Activated naive CD4-positive, alpha-beta T cell treated with Interleukin-2 at 50 U/mL for 16 hours (primary cell): ENCODE results near the gene EVA1C.
"Not testable (repeated sequence)": the region's sequence is repeated elsewhere in the genome, so short reads cannot be mapped to it uniquely, and the experiment has no call there.

ENCODE experiments used
- DNase-seq: peaks from one replicate; pipeline ENCODE4 v3.0.0-alpha.2; 2020

The EVA1C gene

GRCh38 chr21:32467291-32467690 lies 54.8 kb downstream of the EVA1C start:
- DNase-seq: no peak

GRCh38 chr21:32468681-32469111 lies 56.2 kb downstream of the EVA1C start:
- DNase-seq: no peak

GRCh38 chr21:32469628-32470027 lies 57.1 kb downstream of the EVA1C start:
- DNase-seq: no peak

- no peak for DNase-seq
Measured at GRCh38 chr21:32470206-32470605, 57.7 kb downstream of the EVA1C start.

- DNase-seq: no peak
Measured at GRCh38 chr21:32472890-32473765, 60.6 kb downstream of the EVA1C start.

- no peak for DNase-seq
Measured at GRCh38 chr21:32474179-32475059, 61.9 kb downstream of the EVA1C start.

- no peak for DNase-seq
Measured at GRCh38 chr21:32475162-32475812, 62.8 kb downstream of the EVA1C start.

GRCh38 chr21:32476661-32477423 lies 64.3 kb downstream of the EVA1C start:
- DNase-seq: no peak

GRCh38 chr21:32477424-32477745 lies 64.9 kb downstream of the EVA1C start:
- no peak for DNase-seq

GRCh38 chr21:32481875-32482408 lies 69.4 kb downstream of the EVA1C start:
- DNase-seq: no peak

- DNase-seq: no peak
Measured at GRCh38 chr21:32482565-32483292, 70.2 kb downstream of the EVA1C start.

- no peak for DNase-seq
Measured at GRCh38 chr21:32483293-32483595, 70.7 kb downstream of the EVA1C start.

GRCh38 chr21:32484706-32485380 lies 72.3 kb downstream of the EVA1C start:
- DNase-seq: no peak

GRCh38 chr21:32492376-32492775 lies 79.9 kb downstream of the EVA1C start:
- DNase-seq: no peak

- no peak for DNase-seq
Measured at GRCh38 chr21:32494934-32495709, 82.6 kb downstream of the EVA1C start.

- DNase-seq: no peak
Measured at GRCh38 chr21:32496568-32496967, 84.1 kb downstream of the EVA1C start.

- no peak for DNase-seq
Measured at GRCh38 chr21:32499249-32500055, 86.9 kb downstream of the EVA1C start.

GRCh38 chr21:32503641-32504040 lies 91.1 kb downstream of the EVA1C start:
- DNase-seq: not testable (repeated sequence)

GRCh38 chr21:32505767-32506166 lies 93.3 kb downstream of the EVA1C start:
- not testable (repeated sequence) for DNase-seq
